HepG2 (cell line): ENCODE data around the gene FN1. TPM values are rescaled to one million over a fixed set of nuclear protein-coding genes. Genes with fewer than 3 reads are reported as not detected.

Experiments
- BATF2 ChIP-seq: sonication (generic); formaldehyde crosslinking; IDR thresholded peaks from 2 replicates; pipeline ENCODE4 v1.8.0; 2022; ENCODE audit warnings: mild to moderate bottlenecking, missing genetic modification reagents, moderate library complexity
- CEBPB ChIP-seq: IDR thresholded peaks from 2 replicates; pipeline ENCODE4 v1.6.1; 2011; ENCODE audit warnings: low read depth, low read length, improper control_type of control experiment, borderline replicate concordance
- FOXC1 ChIP-seq: sonication (generic); formaldehyde crosslinking; IDR thresholded peaks from 2 replicates; pipeline ENCODE4 v1.8.0; 2022; ENCODE audit warnings: mild to moderate bottlenecking, missing genetic modification reagents, borderline replicate concordance
- PBX3 ChIP-seq: sonication (generic); formaldehyde crosslinking; IDR thresholded peaks from 2 replicates; pipeline ENCODE4 v1.8.1; 2023; ENCODE audit warnings: missing genetic modification reagents, inconsistent platforms, borderline replicate concordance
- REXO4 ChIP-seq: sonication (generic); formaldehyde crosslinking; IDR thresholded peaks from 2 replicates; pipeline ENCODE4 v1.8.0; 2022; ENCODE audit warnings: missing genetic modification reagents, mild to moderate bottlenecking, borderline replicate concordance
- SIN3B ChIP-seq: fragments of 150-350 bp; IDR thresholded peaks from 2 replicates; pipeline ENCODE4 v1.6.1; 2014; ENCODE audit warnings: low read length
- TAF1 ChIP-seq: sonication (generic); formaldehyde crosslinking; IDR thresholded peaks from 2 replicates; pipeline ENCODE4 v1.4.0; 2020; ENCODE audit warnings: missing genetic modification reagents
- TARDBP ChIP-seq: sonication (generic); formaldehyde crosslinking; IDR thresholded peaks from 2 replicates; pipeline ENCODE4 v1.8.0; 2022; ENCODE audit warnings: mild to moderate bottlenecking, missing genetic modification reagents
- UBTF ChIP-seq: sonication (generic); formaldehyde crosslinking; IDR thresholded peaks from 2 replicates; pipeline ENCODE4 v1.4.0; 2020; ENCODE audit warnings: mild to moderate bottlenecking, missing genetic modification reagents
- YEATS4 ChIP-seq: sonication (generic); formaldehyde crosslinking; IDR thresholded peaks from 2 replicates; pipeline ENCODE4 v1.4.0; 2020; ENCODE audit warnings: missing genetic modification reagents, borderline replicate concordance
- ZBTB38 ChIP-seq: sonication (generic); formaldehyde crosslinking; IDR thresholded peaks from 2 replicates; pipeline ENCODE4 v1.5.1; 2020; ENCODE audit warnings: mild to moderate bottlenecking, missing genetic modification reagents
- ZNF331 ChIP-seq: sonication (generic); formaldehyde crosslinking; IDR thresholded peaks from 2 replicates; pipeline ENCODE4 v1.4.0; 2020; ENCODE audit warnings: missing genetic modification reagents
- ZNF44 ChIP-seq: sonication (generic); formaldehyde crosslinking; IDR thresholded peaks from 2 replicates; pipeline ENCODE4 v1.5.1; 2020; ENCODE audit warnings: mild to moderate bottlenecking, missing genetic modification reagents
- ZNF616 ChIP-seq: sonication (generic); formaldehyde crosslinking; IDR thresholded peaks from 2 replicates; pipeline ENCODE4 v1.5.0; 2020; ENCODE audit warnings: low read depth, mild to moderate bottlenecking, missing genetic modification reagents
- ZNF652 ChIP-seq: IDR thresholded peaks from 2 replicates; pipeline ENCODE4 v1.6.1; 2016; ENCODE audit warnings: low read depth, borderline replicate concordance
- ZNF749 ChIP-seq: sonication (generic); formaldehyde crosslinking; IDR thresholded peaks from 2 replicates; pipeline ENCODE4 v1.8.0; 2022; ENCODE audit warnings: mild to moderate bottlenecking, missing genetic modification reagents, moderate library complexity, borderline replicate concordance
- polyA plus RNA-seq, 8 experiments: library from polyadenylated mRNA; depleted of rRNA in 3 of 8; stranded (reverse) in 7 of 8; unstranded in 1 of 8; fragments of >200 nt; fragmentation: Illumina TruSeq in 4 of 8; extraction: Trizol in 4 of 8; gene quantifications; 2 replicates each; pipeline versions ENCODE4 v1.2.1 to v1.2.3, GENCODE V29; 2011 to 2016; ENCODE audit warnings: low read depth in 4 of 8, missing spikeins in 1 of 8, mixed read lengths in 1 of 8; ENCODE audit not compliant: insufficient read depth in 1 of 8
- total RNA-seq, 5 experiments: library from RNA; depleted of rRNA; stranded (reverse); fragments of >200 nt; fragmentation: Illumina TruSeq; extraction: Trizol; gene quantifications; 2 replicates each; pipeline ENCODE4 v1.2.3, GENCODE V29; 2016; ENCODE audit warnings: low read depth in 1 of 5
- TF ChIP-seq, protein P1 (sequence below): sonication (generic); formaldehyde crosslinking; IDR thresholded peaks from 2 replicates; pipeline ENCODE4 v1.8.0; 2022; ENCODE audit warnings: mild to moderate bottlenecking, missing genetic modification reagents, borderline replicate concordance
- TF ChIP-seq, protein P2 (sequence below): sonication (generic); formaldehyde crosslinking; IDR thresholded peaks from 2 replicates; pipeline ENCODE4 v1.4.0; 2020; ENCODE audit warnings: missing genetic modification reagents, borderline replicate concordance
- TF ChIP-seq, protein P3 (sequence below): sonication (generic); formaldehyde crosslinking; IDR thresholded peaks from 2 replicates; pipeline ENCODE4 v1.4.0; 2020; ENCODE audit warnings: mild to moderate bottlenecking, low read depth, missing genetic modification reagents

Gene FN1
- total and polyA plus RNA-seq, 2 of the 13 experiments (the other 11 are each of a cell fraction or from before 2014, with no cell fraction given): 1,847 to 6,471 TPM

GRCh38 chr2:215432759-215433594 lies 2.9 kb downstream of the FN1 start (continued):
- TF ChIP-seq PBX3 (no peak), BATF2 (CRISPR knock-in tag) (peak; percentile 18; the same call in 1 of the 2 replicates), ZNF331 (CRISPR knock-in tag) (0 out of 2 replicates have a peak, but pooled peaks have one; percentile 23), TARDBP (peak; percentile 60), YEATS4 (CRISPR knock-in tag) (no peak), ZNF749 (0 out of 2 replicates have a peak, but pooled peaks have one; percentile 12), SIN3B (no peak), FOXC1 (CRISPR knock-in tag) (no peak), CEBPB (no peak), ZNF44 (CRISPR knock-in tag) (no peak), REXO4 (no peak), ZNF616 (CRISPR knock-in tag) (no peak), TAF1 (CRISPR knock-in tag) (no peak), UBTF (CRISPR knock-in tag) (0 out of 2 replicates have a peak, but pooled peaks have one; percentile 1), ZNF652 (no peak), ZBTB38 (peak; percentile 39; the same call in 1 of the 2 replicates)
- TF ChIP-seq, protein P1, sequence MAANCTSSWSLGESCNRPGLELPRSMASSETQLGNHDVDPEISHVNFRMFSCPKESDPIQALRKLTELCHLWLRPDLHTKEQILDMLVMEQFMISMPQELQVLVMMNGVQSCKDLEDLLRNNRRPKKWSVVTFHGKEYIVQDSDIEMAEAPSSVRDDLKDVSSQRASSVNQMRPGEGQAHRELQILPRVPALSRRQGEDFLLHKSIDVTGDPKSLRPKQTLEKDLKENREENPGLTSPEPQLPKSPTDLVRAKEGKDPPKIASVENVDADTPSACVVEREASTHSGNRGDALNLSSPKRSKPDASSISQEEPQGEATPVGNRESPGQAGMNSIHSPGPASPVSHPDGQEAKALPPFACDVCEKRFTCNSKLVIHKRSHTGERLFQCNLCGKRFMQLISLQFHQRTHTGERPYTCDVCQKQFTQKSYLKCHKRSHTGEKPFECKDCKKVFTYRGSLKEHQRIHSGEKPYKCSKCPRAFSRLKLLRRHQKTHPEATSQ (CRISPR knock-in tag): 0 out of 2 replicates have a peak, but pooled peaks have one; percentile 44
- TF ChIP-seq, protein P2, sequence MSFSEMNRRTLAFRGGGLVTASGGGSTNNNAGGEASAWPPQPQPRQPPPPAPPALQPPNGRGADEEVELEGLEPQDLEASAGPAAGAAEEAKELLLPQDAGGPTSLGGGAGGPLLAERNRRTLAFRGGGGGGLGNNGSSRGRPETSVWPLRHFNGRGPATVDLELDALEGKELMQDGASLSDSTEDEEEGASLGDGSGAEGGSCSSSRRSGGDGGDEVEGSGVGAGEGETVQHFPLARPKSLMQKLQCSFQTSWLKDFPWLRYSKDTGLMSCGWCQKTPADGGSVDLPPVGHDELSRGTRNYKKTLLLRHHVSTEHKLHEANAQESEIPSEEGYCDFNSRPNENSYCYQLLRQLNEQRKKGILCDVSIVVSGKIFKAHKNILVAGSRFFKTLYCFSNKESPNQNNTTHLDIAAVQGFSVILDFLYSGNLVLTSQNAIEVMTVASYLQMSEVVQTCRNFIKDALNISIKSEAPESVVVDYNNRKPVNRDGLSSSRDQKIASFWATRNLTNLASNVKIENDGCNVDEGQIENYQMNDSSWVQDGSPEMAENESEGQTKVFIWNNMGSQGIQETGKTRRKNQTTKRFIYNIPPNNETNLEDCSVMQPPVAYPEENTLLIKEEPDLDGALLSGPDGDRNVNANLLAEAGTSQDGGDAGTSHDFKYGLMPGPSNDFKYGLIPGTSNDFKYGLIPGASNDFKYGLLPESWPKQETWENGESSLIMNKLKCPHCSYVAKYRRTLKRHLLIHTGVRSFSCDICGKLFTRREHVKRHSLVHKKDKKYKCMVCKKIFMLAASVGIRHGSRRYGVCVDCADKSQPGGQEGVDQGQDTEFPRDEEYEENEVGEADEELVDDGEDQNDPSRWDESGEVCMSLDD (CRISPR knock-in tag): no peak
- TF ChIP-seq, protein P3, sequence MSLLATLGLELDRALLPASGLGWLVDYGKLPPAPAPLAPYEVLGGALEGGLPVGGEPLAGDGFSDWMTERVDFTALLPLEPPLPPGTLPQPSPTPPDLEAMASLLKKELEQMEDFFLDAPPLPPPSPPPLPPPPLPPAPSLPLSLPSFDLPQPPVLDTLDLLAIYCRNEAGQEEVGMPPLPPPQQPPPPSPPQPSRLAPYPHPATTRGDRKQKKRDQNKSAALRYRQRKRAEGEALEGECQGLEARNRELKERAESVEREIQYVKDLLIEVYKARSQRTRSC (CRISPR knock-in tag): no peak
